Right lobe of liver (tissue), 4 donors: ENCODE data around the gene SLC35B4.

Experiments used
- CTCF ChIP-seq, 4 donors: fragments of 200-600 bp in 3 of 4; fragments of 450-650 bp in 1 of 4; IDR thresholded peaks; one replicate each; pipeline versions ENCODE4 v1.5.1 to v1.8.0; 2016 to 2022; ENCODE audit warnings: antibody characterized with exemption in 4 of 4, mild to moderate bottlenecking in 2 of 4
- POLR2A ChIP-seq: fragments of 450-650 bp; IDR thresholded peaks from one replicate; pipeline ENCODE4 v1.6.1; 2017; ENCODE audit warnings: antibody characterized with exemption, mild to moderate bottlenecking
- donor health status: DM: no; HTN: no; CAD: no.
- donor health status: DM: no; HTN: no; CAD: no.
- donor health status: DM: no; HTN: yes; CAD: no.

- TF ChIP-seq POLR2A (no peak), CTCF (IDR thresholded peaks at IDR 0.05) (no peak)
These were observed 34.0 kb upstream of the SLC35B4 start for GRCh38 chr7:134350709-134351108.
